ENCODE data around the gene OR5AU1.

- no peak for TF ChIP-seq CTCF (IDR thresholded peaks at IDR 0.05; ENCODE audit: low read depth, low read length)
- no peak for TF ChIP-seq EZH2phosphoT487 (IDR thresholded peaks at IDR 0.05; ENCODE audit: low read depth)
These were observed 15.3 kb upstream of the OR5AU1 start for GRCh38 chr14:21171128-21171527.
